ENCODE results near the gene EZH1. TPM values are rescaled to one million over a fixed set of nuclear protein-coding genes. Genes with fewer than 3 reads are reported as not detected.
"Not testable (repeated sequence)": the region's sequence is repeated elsewhere in the genome, so short reads cannot be mapped to it uniquely, and the experiment has no call there.

Gene EZH1
- total RNA-seq, 1 donor: 80.9 TPM

GRCh38 chr17:42751628-42752027 is 6.8 kb upstream of the EZH1 start:
- Histone ChIP-seq H3K4me3 (ENCODE audit: low read length) (no peak overlapping the region), H3K27me3 (ENCODE audit: insufficient read depth, low read length) (no peaks in the 10 kb centered on the region)

GRCh38 chr17:42750739-42751344 is 6.0 kb upstream of the EZH1 start:
- Histone ChIP-seq H3K9me3 (ENCODE audit: low read depth, low read length) (no peaks in the 10 kb centered on the region), H3K4me1 (ENCODE audit: insufficient read depth, low read length) (peaks cover 10% of the 10 kb centered on the region), H3K4me3 (ENCODE audit: low read length) (no peak overlapping the region), H3K27me3 (ENCODE audit: insufficient read depth, low read length) (no peaks in the 10 kb centered on the region)

More at GRCh38 chr17:42751628-42752027, 6.8 kb upstream of the EZH1 start:
- peaks cover 10% of the 10 kb centered on the region for H3K4me1 ChIP-seq (ENCODE audit: insufficient read depth, low read length)
- H3K9me3 ChIP-seq (ENCODE audit: low read depth, low read length): no peaks in the 10 kb centered on the region

GRCh38 chr17:42748908-42749798 is 4.3 kb upstream of the EZH1 start:
- no peak overlapping the region for H3K4me3 ChIP-seq (ENCODE audit: low read length)
- no peaks in the 10 kb centered on the region for H3K27me3 ChIP-seq (ENCODE audit: insufficient read depth, low read length)
- H3K4me1 ChIP-seq (ENCODE audit: insufficient read depth, low read length): peaks cover 21% of the 10 kb centered on the region
- no peaks in the 10 kb centered on the region for H3K9me3 ChIP-seq (ENCODE audit: low read depth, low read length)

- Histone ChIP-seq H3K4me3 (ENCODE audit: low read length) (no peak overlapping the region), H3K9me3 (ENCODE audit: low read depth, low read length) (no peaks in the 10 kb centered on the region), H3K27me3 (ENCODE audit: insufficient read depth, low read length) (no peaks in the 10 kb centered on the region), H3K4me1 (ENCODE audit: insufficient read depth, low read length) (peaks cover 29% of the 10 kb centered on the region)
These were observed 3.5 kb upstream of the EZH1 start for GRCh38 chr17:42748202-42748907.

GRCh38 chr17:42744283-42744805 is 496 bp downstream of the EZH1 start:
- H3K4me1 ChIP-seq (ENCODE audit: insufficient read depth, low read length): peaks cover 25% of the 10 kb centered on the region
- H3K4me3 ChIP-seq (ENCODE audit: low read length): peak overlapping the region; percentile 56
- H3K9me3 ChIP-seq (ENCODE audit: low read depth, low read length): no peaks in the 10 kb centered on the region
- no peaks in the 10 kb centered on the region for H3K27me3 ChIP-seq (ENCODE audit: insufficient read depth, low read length)

- no peaks in the 10 kb centered on the region for H3K9me3 ChIP-seq (ENCODE audit: low read depth, low read length)
- H3K4me3 ChIP-seq (ENCODE audit: low read length): peak overlapping the region; percentile 56
- peaks cover 25% of the 10 kb centered on the region for H3K4me1 ChIP-seq (ENCODE audit: insufficient read depth, low read length)
- H3K27me3 ChIP-seq (ENCODE audit: insufficient read depth, low read length): no peaks in the 10 kb centered on the region
These were observed 1.1 kb downstream of the EZH1 start for GRCh38 chr17:42743595-42744282.

- peaks cover 25% of the 10 kb centered on the region for H3K4me1 ChIP-seq (ENCODE audit: insufficient read depth, low read length)
- H3K4me3 ChIP-seq (ENCODE audit: low read length); H3K27me3 ChIP-seq (ENCODE audit: insufficient read depth, low read length); H3K9me3 ChIP-seq (ENCODE audit: low read depth, low read length): not testable (repeated sequence)
These were observed 1.9 kb downstream of the EZH1 start for GRCh38 chr17:42742916-42743315.

GRCh38 chr17:42740699-42741098 is 4.1 kb downstream of the EZH1 start:
- H3K4me3 ChIP-seq (ENCODE audit: low read length): no peak overlapping the region
- no peaks in the 10 kb centered on the region for H3K27me3 ChIP-seq (ENCODE audit: insufficient read depth, low read length)

GRCh38 chr17:42725143-42725542 is 19.7 kb downstream of the EZH1 start:
- no peaks in the 10 kb centered on the region for H3K9me3 ChIP-seq (ENCODE audit: low read depth, low read length)
- H3K4me1 ChIP-seq (ENCODE audit: insufficient read depth, low read length): no peaks in the 10 kb centered on the region
- no peak overlapping the region for H3K4me3 ChIP-seq (ENCODE audit: low read length)
- H3K27me3 ChIP-seq (ENCODE audit: insufficient read depth, low read length): no peaks in the 10 kb centered on the region

More at GRCh38 chr17:42740699-42741098, 4.1 kb downstream of the EZH1 start:
- Histone ChIP-seq H3K4me1 (ENCODE audit: insufficient read depth, low read length) (peaks cover 28% of the 10 kb centered on the region), H3K9me3 (ENCODE audit: low read depth, low read length) (no peaks in the 10 kb centered on the region)

- Histone ChIP-seq H3K9me3 (ENCODE audit: low read depth, low read length) (no peaks in the 10 kb centered on the region), H3K27me3 (ENCODE audit: insufficient read depth, low read length) (no peaks in the 10 kb centered on the region), H3K4me3 (ENCODE audit: low read length) (no peak overlapping the region), H3K4me1 (ENCODE audit: insufficient read depth, low read length) (no peaks in the 10 kb centered on the region)
These were observed 21.2 kb downstream of the EZH1 start for GRCh38 chr17:42723636-42724035.

- H3K4me1 ChIP-seq (ENCODE audit: insufficient read depth, low read length): no peaks in the 10 kb centered on the region
- H3K9me3 ChIP-seq (ENCODE audit: low read depth, low read length): no peaks in the 10 kb centered on the region
- no peak overlapping the region for H3K4me3 ChIP-seq (ENCODE audit: low read length)
- H3K27me3 ChIP-seq (ENCODE audit: insufficient read depth, low read length): no peaks in the 10 kb centered on the region
These were observed 23.8 kb downstream of the EZH1 start for GRCh38 chr17:42720996-42721583.

- Histone ChIP-seq H3K27me3 (ENCODE audit: insufficient read depth, low read length) (no peaks in the 10 kb centered on the region), H3K4me3 (ENCODE audit: low read length) (no peak overlapping the region), H3K9me3 (ENCODE audit: low read depth, low read length) (no peaks in the 10 kb centered on the region), H3K4me1 (ENCODE audit: insufficient read depth, low read length) (peaks cover 25% of the 10 kb centered on the region)
These were observed 35.3 kb downstream of the EZH1 start for GRCh38 chr17:42709561-42709960.

- Histone ChIP-seq H3K4me1 (ENCODE audit: insufficient read depth, low read length) (peaks cover 25% of the 10 kb centered on the region), H3K27me3 (ENCODE audit: insufficient read depth, low read length) (no peaks in the 10 kb centered on the region), H3K9me3 (ENCODE audit: low read depth, low read length) (no peaks in the 10 kb centered on the region), H3K4me3 (ENCODE audit: low read length) (no peak overlapping the region)
These were observed 36.3 kb downstream of the EZH1 start for GRCh38 chr17:42708588-42708987.

GRCh38 chr17:42706732-42707131 is 38.1 kb downstream of the EZH1 start:
- Histone ChIP-seq H3K27me3 (ENCODE audit: insufficient read depth, low read length) (no peaks in the 10 kb centered on the region), H3K4me1 (ENCODE audit: insufficient read depth, low read length) (peaks cover 27% of the 10 kb centered on the region), H3K4me3 (ENCODE audit: low read length) (no peak overlapping the region), H3K9me3 (ENCODE audit: low read depth, low read length) (no peaks in the 10 kb centered on the region)

All from mononuclear cell (primary cell).